Activated effector memory CD4-positive, alpha-beta T cell treated with Interleukin-2 at 50 U/mL for 16 hours (primary cell): ENCODE results near the gene METAP2.

Experiments
- DNase-seq: peaks from one replicate; pipeline ENCODE4 v3.0.0-alpha.2; 2020

Gene METAP2

GRCh38 chr12:95516757-95517156 lies 42.8 kb downstream of the METAP2 start:
- DNase-seq: no peak

- DNase-seq: no peak
Observed at GRCh38 chr12:95517246-95517645, 43.3 kb downstream of the METAP2 start.

- no peak for DNase-seq
Observed at GRCh38 chr12:95518944-95519343, 45.0 kb downstream of the METAP2 start.

GRCh38 chr12:95520816-95521215 lies 46.9 kb downstream of the METAP2 start:
- DNase-seq: no peak

- no peak for DNase-seq
Observed at GRCh38 chr12:95522692-95523091, 48.7 kb downstream of the METAP2 start.

GRCh38 chr12:95528431-95528830 lies 54.5 kb downstream of the METAP2 start:
- no peak for DNase-seq

GRCh38 chr12:95529693-95530225 lies 55.8 kb downstream of the METAP2 start:
- no peak for DNase-seq

- no peak for DNase-seq
Observed at GRCh38 chr12:95532851-95533250, 58.9 kb downstream of the METAP2 start.

GRCh38 chr12:95533985-95534384 lies 60.0 kb downstream of the METAP2 start:
- no peak for DNase-seq

GRCh38 chr12:95538006-95538405 lies 64.1 kb downstream of the METAP2 start:
- no peak for DNase-seq

GRCh38 chr12:95538656-95539055 lies 64.7 kb downstream of the METAP2 start:
- DNase-seq: no peak

- no peak for DNase-seq
Observed at GRCh38 chr12:95541436-95541835, 67.5 kb downstream of the METAP2 start.

GRCh38 chr12:95543305-95543704 lies 69.4 kb downstream of the METAP2 start:
- DNase-seq: no peak

GRCh38 chr12:95544756-95545155 lies 70.8 kb downstream of the METAP2 start:
- no peak for DNase-seq

GRCh38 chr12:95545303-95545702 lies 71.4 kb downstream of the METAP2 start:
- no peak for DNase-seq

GRCh38 chr12:95545731-95546490 lies 72.0 kb downstream of the METAP2 start:
- no peak for DNase-seq

- no peak for DNase-seq
Observed at GRCh38 chr12:95546491-95546813, 72.5 kb downstream of the METAP2 start.

- DNase-seq: no peak
Observed at GRCh38 chr12:95547522-95548055, 73.6 kb downstream of the METAP2 start.

GRCh38 chr12:95548056-95548538 lies 74.1 kb downstream of the METAP2 start:
- DNase-seq: no peak

GRCh38 chr12:95548539-95549391 lies 74.8 kb downstream of the METAP2 start:
- DNase-seq: peak; percentile 53

GRCh38 chr12:95549392-95550084 lies 75.6 kb downstream of the METAP2 start:
- no peak for DNase-seq

GRCh38 chr12:95551305-95551704 lies 77.4 kb downstream of the METAP2 start, which contains the start of gene USP44:
Gene USP44 (minus strand): TSS chr12:95551476. CDS start chr12:95534256, 17,220 bp downstream.
- DNase-seq: no peak
